Central memory CD8-positive, alpha-beta T cell (primary cell): ENCODE measurements around the gene GALNT11.

Experiments
- ATAC-seq: fragments of 150-1000 bp; cut with Tn5 transposase; replicated peaks from 2 replicates; pipeline ENCODE4 v1.10.0; 2022; ENCODE audit warnings: mild to moderate bottlenecking, moderate FRiP score, moderate number of reproducible peaks; ENCODE audit not compliant: poor library complexity, severe bottlenecking; ENCODE audit errors: extremely low read depth
- DNase-seq, 2 donors: peaks; one replicate each; pipeline ENCODE4 v3.0.0; 2021; ENCODE audit warnings: low spot score in 2 of 2
- H3K27ac Mint-ChIP-seq: one replicate; pipeline ENCODE4 v1.8.0; 2022; ENCODE audit warnings: low read depth, mild to moderate bottlenecking, moderate library complexity, mixed read lengths
- H3K27me3 Mint-ChIP-seq: one replicate; pipeline ENCODE4 v1.8.0; 2022; ENCODE audit warnings: mixed read lengths
- H3K36me3 Mint-ChIP-seq: one replicate; pipeline ENCODE4 v1.8.0; 2022; ENCODE audit warnings: mild to moderate bottlenecking, moderate library complexity, mixed read lengths; ENCODE audit not compliant: insufficient read depth
- H3K4me1 Mint-ChIP-seq: one replicate; pipeline ENCODE4 v1.8.0; 2022; ENCODE audit warnings: mixed read lengths
- H3K4me3 Mint-ChIP-seq: one replicate; pipeline ENCODE4 v1.8.0; 2022; ENCODE audit warnings: mild to moderate bottlenecking, moderate library complexity, mixed read lengths
- H3K9me3 Mint-ChIP-seq: one replicate; pipeline ENCODE4 v1.8.0; 2022; ENCODE audit warnings: mixed read lengths

The GALNT11 gene

DNA sequence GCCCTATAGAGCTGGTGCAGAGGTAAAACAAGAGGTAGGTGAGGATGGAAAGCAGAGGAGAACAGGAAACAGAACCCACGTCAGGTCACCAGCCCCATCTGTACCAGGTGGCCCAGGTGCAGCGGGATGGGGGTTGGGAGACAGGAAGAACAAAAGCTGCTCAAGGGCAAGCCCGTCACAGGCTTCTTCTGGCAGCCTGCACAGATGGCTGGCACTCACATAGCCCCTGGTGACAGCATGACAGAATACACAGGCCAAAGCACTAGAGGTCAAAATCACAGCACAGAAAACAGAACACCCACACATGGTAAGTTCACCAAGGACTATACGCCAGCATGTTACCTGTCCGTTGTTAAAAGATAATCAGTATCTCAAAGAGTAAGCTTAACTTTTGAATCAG lies 126.8 kb downstream of the GALNT11 start:
- H3K4me3 Mint-ChIP-seq, result no peak overlapping the region
- H3K27ac Mint-ChIP-seq, result peak overlapping the region; percentile 1
- H3K9me3 Mint-ChIP-seq, result no peaks in the 10 kb centered on the region
- ATAC-seq (no peak), DNase-seq (no peak)
- no peaks in the 10 kb centered on the region for H3K4me1 Mint-ChIP-seq
- H3K27me3 Mint-ChIP-seq, result no peaks in the 10 kb centered on the region
- peaks cover 58% of the 10 kb centered on the region for H3K36me3 Mint-ChIP-seq

DNA sequence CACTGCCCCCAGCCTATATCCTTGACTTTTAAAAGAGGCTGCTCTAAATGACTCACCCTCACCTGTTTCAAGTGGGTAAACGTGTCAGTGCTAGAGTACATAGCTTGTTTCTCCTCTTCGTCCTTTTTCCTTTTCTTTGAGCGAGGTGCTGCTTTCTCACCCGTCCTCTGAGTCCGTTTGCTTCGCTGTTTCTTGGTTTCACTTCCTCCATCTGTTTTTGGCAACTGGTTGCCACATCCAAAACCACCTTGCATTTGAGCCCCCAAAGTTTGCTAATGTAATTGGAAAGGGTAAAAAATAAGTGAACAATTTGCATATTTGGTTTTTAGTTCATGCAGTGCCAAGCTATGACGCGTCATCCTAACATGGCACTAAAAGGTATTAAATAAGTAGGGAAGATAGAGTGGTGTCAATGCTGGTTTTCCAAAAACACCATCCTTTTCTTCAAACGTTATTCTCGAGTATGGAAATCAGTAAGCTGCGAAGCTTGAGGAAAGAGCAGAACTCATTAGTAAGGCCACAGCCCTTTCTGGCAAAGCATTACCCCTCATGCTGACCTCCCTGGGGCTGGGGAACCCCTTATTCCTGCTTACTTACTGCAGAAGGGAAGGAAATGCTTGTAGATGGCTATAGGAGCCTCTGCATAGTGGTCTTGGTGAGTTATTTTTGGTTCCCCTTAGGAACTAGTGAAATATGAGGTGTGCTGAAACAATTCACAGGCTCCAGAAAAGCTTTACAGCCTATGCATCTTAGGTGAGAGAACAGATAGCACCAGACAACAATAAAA lies 133.5 kb downstream of the GALNT11 start:
- peaks cover 19% of the 10 kb centered on the region for H3K4me1 Mint-ChIP-seq
- peak overlapping the region; percentile 12 for H3K27ac Mint-ChIP-seq
- no peaks in the 10 kb centered on the region for H3K9me3 Mint-ChIP-seq
- H3K36me3 Mint-ChIP-seq, result peaks cover 45% of the 10 kb centered on the region
- no peak for DNase-seq
- ATAC-seq, result peak; percentile 58
- peak overlapping the region; percentile 40 for H3K4me3 Mint-ChIP-seq
- no peaks in the 10 kb centered on the region for H3K27me3 Mint-ChIP-seq

DNA sequence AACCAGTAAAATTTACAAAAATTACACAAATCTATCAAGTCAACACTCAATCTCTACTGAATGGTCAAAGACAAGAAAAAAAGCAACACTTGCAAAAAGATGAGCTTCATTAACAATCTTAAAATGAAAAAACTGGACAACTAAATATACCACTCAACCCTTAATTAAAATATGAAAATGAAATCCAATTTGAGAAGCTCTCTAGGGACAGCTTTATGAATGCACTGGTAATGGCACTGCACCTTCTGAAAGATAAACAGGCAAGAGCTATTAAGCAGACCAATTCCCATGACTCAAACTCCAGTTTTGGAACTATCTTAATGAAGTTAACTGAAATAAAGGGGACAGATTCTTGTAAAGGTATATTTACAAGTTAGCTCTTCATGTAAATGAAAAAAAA lies 135.7 kb downstream of the GALNT11 start:
- no peak for ATAC-seq
- no peak for DNase-seq
- Mint-ChIP-seq H3K27me3 (no peaks in the 10 kb centered on the region), H3K4me1 (peaks cover 19% of the 10 kb centered on the region), H3K4me3 (no peak overlapping the region), H3K27ac (no peak overlapping the region), H3K9me3 (no peaks in the 10 kb centered on the region), H3K36me3 (peaks cover 46% of the 10 kb centered on the region)

DNA sequence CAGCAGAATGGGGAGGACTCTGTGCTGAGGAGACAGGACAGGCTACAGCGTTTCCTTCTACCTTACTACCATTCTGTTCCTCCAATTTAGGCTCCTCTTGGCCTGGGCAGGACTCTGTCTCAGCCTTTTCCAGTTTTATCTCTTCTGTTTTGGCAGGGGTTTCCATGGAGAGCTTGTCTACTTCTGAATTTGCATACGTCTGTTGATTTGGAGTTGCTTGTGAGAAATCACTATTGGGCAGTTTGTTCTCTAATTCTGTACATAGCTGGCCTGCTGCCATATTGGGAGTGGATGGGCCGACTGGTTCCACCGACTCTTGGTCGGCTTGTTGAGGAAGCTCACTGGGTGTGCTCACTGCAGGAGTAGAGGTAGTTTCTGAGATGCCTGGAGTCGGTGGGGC lies 136.8 kb downstream of the GALNT11 start:
- Mint-ChIP-seq H3K27ac (peak overlapping the region; percentile 46), H3K27me3 (no peaks in the 10 kb centered on the region), H3K4me1 (peaks cover 19% of the 10 kb centered on the region), H3K9me3 (no peaks in the 10 kb centered on the region), H3K36me3 (peaks cover 50% of the 10 kb centered on the region), H3K4me3 (no peak overlapping the region)
- ATAC-seq, result no peak
- no peak for DNase-seq
